ENCODE measurements around the gene BTRC. TPM values are rescaled to one million over a fixed set of nuclear protein-coding genes. Genes with fewer than 3 reads are reported as not detected.

The BTRC gene
- 10 to 100 TPM; 11.6 to 13.5 TPM for total RNA-seq

GRCh38 chr10:101353692-101354327 is at the start of gene BTRC:
TSS of gene BTRC (plus strand) at chr10:101354165. CDS start at chr10:101354181, 16 bp downstream.

GRCh38 chr10:101587725-101588653 is 234.0 kb downstream of the BTRC start, which contains the start of the genes DPCD and POLL:
TSS of gene DPCD (plus strand) at chr10:101588321. CDS start at chr10:101588337, 16 bp downstream.
TSS of gene POLL (minus strand) at chr10:101588257. CDS start at chr10:101587360, 897 bp downstream.

Small RNA genes lying within 50 kb of the gene (microRNA-seq; reads per million reads assigned to microRNA genes)
- not detected for gene MIR3158-1 (ENCODE audit: borderline microRNAs expressed, borderline replicate concordance)
- gene MIR3158-2 (ENCODE audit: borderline microRNAs expressed, borderline replicate concordance), result not detected

Other genes with a start within 250 kb of the BTRC start
- not detected for gene TLX1, start 222.9 kb upstream of the BTRC start, total RNA-seq
- not detected for gene LBX1, start 124.7 kb upstream of the BTRC start, total RNA-seq
- 10 to 100 TPM; 34.0 to 36.5 TPM for gene POLL, start 234.1 kb downstream of the BTRC start, total RNA-seq
- 1 to 10 TPM; 2.9 TPM for gene DPCD, start 234.2 kb downstream of the BTRC start, total RNA-seq

Data from activated naive CD4-positive, alpha-beta T cell treated with anti-CD3 and anti-CD28 coated beads, Interleukin-2, amount 10 ng/mL, durations not matched to agents 5 hours and 36 hours (primary cell).